Left hindlimb (tissue), 1 donor: ENCODE results near the gene HIVEP3.

Experiments used
- DNase-seq: peaks from one replicate; pipeline ENCODE4 v3.0.0-alpha.2; 2018

HIVEP3 gene

DNA sequence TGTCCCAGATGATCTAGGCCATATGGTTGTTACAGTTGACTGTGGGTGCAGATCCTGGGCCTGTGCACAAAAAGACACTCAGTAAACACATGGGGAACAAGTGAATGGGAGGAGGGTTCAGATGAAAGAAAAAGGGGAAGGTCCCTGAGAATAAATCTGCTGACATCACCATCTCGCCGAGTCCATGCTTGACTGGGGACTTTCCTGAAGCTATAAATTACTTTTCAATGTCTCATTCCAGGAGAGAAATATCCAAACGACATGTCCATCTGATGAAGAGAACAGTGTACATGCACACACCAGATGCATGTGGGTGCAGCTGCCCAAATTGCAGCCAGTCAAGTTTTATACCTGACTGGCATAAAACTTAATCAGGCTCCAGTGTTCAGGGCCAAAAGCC lies 109.0 kb downstream of the HIVEP3 start:
- no peak for DNase-seq

DNA sequence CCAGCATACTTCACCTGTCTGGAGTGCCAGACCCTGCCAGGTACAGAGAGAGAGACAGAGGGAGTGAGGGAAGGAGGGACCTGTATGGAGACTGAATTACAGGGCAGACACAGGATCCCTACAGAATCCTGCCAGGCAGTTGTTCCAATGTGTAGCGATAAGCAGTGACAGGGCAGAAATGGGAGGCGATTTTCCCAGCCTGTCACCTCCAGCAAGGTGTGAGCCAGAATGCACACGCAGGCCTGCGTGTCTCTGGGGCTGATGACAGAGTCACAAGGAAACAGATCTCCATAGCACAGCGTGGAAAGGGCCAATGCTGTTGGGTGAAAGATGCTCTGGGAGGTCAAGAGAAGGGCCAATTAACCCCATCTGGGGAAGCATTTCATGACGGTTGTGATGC lies 111.3 kb downstream of the HIVEP3 start:
- DNase-seq: no peak

DNA sequence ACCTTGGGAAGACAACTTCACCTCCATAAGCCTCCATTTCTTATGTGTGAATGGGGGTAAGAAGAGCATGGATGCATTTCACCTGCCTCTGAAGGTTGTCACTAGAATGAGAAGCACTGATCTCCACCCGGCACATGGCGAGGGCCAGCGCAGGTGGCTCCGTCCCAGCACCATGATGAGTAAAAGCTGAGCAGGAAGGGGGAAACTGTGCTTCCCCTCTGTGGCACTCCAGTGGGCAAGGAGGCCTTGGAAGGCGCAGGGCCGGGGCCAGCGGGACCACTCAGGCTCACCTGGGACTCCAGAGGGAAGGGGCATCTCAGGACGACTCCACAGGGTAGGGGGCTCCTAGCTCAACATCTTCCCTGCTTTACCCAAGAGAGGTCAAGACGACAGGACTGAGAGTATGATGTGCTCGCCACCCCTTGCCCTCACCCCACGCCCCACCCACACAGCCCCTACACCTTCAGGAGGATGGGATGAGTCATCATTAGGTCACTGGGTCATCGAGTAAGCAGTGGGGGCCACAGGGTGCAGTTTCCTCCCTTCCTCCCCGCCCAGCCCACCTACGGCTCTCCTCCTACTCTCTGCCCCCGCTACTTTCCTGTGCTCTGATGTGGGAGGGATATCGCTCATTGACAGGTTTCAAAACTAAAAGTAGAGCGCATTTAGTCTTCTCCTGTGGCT lies 112.1 kb downstream of the HIVEP3 start:
- no peak for DNase-seq

DNA sequence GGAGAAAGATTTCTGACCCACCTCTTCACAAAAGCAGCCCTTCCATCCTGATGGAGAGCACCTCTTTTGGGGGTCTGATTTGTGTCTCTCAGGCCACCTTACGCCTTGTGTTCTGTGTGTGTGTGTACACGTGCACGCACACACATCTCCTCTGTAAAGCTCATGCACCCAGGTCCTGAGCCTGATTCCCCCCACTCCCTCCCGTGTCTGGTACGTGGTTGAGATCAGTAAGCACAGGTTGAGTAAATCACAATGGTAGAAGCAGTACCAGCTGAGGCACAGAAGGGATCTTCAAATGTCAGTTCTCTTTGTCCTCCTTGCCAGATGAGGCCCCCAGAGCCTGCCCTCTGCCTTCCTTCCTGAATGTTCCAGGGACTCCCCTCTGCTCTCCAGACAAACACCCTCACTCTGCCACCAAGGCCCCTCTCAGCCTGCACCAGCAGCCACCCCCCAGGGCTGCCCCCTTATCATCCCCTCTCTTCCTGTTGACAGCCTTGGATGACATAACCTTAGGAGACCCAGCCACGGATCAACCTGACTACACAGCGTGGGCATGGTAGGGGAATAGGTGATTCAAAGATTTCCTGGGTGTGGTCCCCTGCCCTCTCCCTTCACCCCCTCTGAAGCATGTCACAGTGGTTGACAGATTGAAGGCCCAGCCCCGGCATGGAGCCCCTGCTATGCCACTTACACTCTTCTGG lies 112.8 kb downstream of the HIVEP3 start:
- DNase-seq: no peak

DNA sequence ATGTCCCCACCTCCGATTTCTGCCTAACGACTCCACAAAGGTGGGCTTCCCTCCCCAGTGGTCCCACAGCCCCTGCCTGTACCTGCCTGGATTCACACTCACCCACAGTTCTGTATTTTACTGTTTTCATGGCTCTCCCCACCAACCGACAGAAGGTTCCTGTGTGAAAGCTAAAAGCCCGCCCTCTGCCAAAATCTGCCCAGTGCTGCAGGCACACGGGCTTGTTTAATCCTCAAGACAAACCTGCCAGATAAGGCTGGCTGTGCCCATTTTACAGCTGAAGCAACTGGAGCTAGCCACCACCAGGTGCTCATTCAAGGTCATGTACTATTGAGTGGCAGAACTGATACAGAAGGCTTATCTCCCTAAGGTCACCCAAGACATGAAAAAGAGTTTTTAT lies 114.5 kb downstream of the HIVEP3 start:
- DNase-seq: no peak

DNA sequence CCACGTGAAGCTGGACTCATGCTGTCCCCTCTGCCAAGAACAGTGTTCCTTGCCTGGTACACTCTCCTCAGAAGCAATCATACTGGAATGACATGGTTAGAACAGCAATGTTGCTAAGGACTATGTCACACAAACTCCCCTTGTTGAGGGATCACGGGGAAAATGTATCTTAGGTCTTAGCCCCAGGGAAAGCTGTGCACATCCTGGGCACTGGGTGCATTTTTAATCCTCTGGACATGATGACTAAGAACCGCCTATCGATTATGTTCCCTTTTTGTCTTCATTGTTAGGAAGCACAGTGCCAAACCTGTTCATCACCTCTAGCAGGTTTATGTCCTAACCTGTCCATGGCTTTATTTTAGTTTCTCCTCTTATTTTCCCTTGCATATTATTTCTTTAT lies 115.1 kb downstream of the HIVEP3 start:
- no peak for DNase-seq

DNA sequence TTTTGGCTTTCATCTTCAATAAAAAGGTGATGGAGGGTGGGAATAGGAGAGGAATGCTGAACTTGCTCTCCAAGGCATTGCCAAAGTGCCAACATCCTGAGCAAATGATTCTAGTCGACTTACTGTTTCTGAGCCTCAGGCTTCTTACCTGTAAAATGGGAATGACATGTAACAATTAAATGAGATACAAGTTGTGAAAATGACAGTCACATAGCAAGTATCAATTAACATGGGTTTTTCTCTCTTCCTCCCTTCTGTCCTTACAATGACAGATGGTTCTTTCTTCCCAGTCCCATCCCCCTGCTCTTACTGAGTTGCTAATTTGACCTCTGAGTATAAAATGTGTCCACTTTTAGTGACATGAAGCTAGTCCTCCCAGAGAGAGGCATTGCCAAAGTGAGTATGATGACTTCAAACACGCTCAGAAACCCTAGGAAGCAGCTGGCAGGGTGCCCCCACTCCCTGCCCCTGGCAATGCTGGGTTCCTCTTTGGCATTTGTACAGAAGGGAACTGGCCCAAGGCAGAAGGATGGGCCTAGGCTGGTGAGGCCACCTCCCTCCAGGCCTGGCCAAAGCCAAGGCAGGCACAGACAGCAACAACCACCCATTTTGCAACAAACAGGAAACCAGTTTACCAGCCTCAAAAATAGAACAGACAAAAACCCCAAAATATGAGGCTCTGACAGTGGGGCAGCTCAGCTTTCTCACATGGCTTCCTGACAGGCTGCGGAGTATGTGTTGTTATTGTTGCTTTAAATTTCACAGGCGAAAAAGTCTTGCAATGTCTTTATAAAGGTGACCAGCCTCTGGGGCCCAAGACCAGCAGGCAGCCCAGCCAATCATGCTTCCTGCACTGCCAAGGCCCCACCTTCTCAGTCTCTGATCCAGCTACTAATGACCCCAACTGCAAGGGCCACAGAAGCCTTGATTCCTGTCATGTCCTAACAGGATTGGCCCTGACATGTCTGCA lies 115.9 kb downstream of the HIVEP3 start:
- peak; percentile 65 for DNase-seq

DNA sequence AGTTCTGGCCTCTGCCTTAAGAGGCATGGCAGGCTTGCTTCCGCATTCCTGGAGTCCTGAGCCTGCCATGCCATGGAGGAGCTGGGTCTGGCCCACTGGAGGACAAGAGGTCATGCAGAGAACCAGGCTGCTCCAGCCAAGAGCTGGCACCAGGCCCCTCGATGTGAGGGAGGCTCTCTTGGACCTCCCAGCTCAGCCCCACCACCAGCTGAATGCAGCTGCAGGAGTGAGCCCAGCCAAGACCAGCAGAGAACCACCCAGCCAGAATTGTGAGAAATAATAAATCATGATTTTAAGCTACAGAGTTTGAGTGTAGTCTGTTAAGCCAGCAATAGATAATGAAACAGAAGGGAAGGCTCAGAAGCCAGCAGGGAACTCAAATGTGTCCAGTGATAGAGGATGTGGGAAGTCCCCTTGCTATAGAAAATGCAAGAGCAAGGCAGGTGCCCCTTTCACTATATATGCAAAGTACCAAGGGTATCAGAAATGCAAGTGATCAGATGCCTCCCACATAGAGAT lies 118.4 kb downstream of the HIVEP3 start:
- DNase-seq: peak; percentile 44

DNA sequence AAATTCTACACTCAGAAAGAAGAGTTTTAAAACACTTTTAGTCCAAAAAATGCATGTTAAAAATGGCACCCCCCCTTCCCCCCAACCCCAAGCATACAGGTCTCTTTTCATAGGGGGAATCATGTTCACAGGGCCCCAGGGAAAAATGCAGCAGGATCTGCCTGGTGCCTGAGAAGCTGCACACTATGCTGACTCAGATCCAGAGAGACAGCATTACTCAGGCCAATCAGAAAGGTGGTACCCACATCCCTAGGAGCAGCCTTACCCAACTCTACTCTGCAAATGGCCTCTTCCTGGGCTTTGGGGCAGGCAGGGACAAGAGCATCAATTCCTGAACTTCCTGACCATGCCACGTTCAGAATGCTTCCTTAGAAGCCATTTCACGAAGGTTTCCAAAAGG lies 119.0 kb downstream of the HIVEP3 start:
- no peak for DNase-seq

DNA sequence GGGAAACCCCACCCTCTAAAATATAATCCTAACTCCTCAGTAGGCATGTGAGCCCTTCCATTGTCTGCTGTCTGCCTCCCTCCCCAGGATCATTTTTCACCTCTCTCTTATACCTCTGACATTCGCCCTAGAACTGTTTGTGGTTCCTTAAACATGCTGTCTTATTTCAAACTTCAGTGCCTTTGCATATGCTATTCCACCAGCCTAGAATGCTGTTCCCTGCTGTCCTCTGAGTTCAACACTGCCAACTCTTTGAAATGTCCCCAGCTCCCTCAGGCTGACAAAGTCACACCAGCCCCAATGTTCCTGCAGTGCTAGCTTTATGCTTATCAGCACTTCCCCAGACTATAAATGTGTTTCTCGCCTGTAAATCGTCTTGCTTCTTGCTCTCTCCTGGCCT lies 119.5 kb downstream of the HIVEP3 start:
- no peak for DNase-seq

DNA sequence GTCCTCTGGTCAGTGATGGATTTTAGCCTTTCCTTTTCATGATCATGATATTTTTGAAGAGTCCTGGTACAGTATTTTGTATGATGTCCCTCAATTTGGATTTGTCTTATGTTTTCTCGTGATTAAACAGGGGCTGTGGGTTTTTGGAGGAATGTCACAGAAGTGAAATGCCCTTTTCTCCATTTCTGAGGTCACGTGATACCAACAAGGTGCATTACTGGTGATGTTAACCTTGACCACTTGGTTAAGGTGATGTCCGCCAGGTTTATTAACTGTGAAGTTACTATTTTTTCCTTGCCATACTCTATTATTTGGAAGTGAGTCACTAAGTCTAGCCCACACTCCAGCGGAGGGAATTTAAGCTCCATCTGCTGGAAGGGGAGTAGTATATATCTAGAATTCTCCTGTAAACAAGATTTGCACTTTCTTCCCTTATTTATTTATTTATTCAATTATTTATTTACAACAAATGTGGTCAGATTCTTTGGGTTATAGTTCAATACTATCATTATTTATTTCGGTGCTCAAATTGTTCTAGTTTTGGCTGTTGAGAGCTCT lies 123.4 kb downstream of the HIVEP3 start:
- DNase-seq: no peak

DNA sequence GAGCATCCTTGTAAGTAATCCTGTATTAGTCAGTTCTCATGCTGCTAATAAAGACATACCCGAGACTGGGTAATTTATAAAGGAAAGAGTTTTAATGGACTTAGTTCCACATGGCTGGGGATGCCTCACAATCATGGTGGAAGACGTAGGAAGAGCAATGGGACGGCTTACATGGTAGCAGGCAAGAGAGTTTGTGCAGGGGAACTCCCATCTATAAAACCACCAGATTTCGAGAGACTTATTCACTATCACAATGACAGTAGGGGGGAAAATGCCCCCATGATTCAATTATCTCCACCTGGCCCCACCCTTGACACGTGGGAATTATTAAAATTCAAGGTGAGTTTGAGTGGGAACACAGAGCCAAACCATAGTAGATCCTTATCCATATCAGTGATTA lies 124.7 kb downstream of the HIVEP3 start:
- DNase-seq: no peak

DNA sequence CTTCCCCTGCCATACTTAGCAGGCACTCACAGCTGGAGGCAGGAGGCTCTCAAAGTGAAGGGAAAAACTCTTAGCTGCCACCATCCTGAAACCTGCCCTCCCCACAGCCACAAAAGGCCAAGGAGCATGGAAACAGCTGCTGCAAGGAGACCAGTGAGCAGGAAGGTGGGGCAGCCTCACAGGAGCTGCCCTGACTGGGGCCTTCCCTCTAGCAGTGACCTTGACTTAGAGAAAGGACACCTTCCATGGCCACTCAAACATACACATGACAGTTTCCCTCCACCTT lies 126.3 kb downstream of the HIVEP3 start:
- no peak for DNase-seq

DNA sequence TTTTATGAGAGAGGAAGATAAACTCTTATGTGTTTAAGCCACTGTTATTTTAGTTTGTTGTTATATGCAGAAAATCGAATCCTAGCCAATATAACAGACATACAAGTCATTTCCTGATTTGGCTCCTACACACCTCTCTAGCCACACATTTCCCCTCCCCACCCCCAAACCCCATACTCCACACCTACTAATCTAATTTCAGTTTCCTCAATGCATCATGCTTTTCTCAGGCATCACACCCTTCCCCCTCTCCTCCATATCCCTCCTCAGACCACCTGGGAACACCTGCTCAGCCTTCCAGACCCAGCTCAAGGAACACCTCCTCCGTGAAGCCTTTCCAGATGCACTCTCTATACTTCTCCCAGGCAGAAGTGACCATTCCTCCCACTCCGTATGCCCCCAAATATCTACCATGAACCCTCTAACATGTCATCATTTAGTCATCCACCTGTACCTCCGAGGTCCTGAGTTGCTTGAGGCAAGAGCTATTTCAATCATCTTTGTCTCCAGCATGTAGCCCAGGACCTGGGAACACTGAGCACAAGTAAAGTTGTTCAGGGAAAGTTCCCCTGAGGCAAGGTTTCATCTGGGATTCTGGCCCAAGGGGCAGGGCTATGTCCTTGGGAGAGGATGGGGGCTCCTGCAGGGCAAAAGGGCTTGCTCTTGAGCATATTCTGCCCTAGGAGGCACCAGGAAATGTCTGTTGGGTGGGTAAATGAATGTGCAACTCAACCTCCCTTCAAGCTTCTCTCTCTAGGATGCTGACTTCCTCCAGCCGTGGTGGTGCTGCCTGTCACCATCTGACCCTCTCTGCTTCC lies 126.8 kb downstream of the HIVEP3 start:
- DNase-seq: no peak

DNA sequence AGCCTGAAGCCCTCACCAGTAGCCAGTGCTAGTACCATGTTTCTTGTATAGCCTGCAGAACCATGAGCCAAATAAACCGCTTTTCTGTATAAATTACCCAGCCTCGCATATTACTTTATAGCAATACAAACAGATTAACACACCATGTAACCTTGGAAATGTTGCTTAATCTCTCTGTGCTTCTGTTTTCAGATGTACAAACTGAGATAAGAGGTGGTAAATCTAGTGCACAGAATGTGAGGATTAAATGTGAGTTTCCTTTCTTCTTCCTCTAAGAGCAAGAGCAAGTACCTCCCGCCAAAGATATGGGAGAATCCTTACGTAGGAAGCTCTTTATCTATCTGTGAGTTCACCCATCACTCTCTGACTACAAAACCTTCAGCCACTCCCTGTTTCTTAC lies 128.4 kb downstream of the HIVEP3 start:
- DNase-seq: no peak

DNA sequence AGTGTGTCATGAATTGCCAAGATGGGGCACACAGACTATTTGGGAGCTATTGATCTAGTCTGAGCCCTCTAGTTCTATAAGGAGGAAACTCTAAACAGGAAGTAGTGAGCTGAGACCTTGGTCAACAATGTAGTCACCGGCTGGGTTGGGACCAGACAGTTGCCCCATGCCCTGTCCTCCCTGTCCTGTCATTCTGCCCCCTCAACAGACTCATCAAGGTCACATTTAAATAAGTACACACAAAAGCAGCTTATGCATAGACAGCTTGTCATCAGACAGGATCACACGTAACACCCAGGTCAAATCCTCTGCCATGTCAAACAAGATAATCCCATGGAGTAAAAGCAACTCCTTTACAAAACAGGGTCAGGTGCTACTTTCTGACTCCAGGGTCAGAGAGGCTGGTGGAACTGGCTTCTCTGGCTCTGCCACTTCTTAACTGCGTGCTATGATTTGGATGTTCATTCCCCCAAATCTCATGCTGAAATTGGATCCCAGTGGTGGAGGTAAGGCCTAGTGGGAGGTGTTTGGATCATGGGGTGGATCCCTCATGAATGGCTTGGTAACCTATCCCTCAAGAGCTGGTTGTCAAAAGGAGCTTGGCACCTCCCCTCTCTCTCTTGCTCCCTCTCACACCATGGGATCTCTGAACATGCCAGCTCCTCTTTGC lies 128.9 kb downstream of the HIVEP3 start:
- DNase-seq: no peak

DNA sequence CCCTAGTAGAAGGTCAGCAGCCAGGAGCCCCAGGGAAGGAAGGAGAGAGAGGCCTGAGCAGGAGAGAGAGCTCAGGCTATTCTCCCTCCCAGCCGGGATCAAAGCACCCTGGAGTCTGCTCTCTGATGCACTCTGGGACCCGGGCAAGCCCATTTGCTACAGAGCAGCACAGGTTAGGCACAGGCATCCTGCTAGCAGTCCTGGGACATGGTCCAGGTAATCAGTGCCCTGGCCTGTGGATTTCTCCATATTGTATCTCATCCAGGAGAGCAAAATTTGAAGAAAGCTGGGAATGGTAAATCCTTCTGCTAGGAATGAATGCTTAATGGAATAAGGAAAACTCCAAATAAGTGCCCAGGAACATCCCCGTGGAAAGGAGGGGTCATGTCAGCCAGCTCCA lies 130.3 kb downstream of the HIVEP3 start:
- DNase-seq: no peak

DNA sequence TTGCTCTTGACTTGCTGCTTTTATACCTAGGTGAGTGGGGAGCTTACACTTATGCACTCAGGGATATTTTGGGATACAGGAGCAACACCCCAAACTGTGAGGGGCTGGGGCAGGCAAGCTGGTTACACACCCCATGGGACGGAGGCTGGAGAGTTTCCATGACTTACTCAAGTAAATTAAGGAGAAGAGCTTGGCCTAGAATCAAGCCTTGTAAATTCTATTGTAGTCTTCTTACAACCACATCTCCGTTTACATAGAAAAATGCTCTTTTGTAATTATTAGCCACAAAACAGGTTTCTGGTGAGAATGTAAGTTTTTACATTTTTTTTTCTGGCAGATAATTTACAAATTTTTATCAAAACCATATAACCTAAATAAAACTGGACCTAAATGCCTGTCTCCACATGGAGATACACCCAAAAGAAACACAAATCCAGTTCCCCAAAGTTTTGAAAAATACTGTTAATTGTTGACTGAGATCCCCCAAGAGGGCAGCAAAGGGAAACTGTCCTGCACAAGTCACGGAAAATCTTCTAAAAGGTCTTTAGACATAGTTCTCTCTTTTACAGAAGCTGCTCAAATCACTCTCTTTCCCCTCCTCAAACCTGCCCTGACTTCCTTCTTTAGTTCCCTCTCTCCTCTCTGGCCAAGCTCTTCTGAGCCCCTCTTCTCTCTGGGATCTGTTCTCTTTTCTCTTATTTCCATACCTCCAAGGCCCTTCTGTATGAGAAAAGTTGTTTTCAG lies 134.0 kb downstream of the HIVEP3 start:
- DNase-seq: no peak

DNA sequence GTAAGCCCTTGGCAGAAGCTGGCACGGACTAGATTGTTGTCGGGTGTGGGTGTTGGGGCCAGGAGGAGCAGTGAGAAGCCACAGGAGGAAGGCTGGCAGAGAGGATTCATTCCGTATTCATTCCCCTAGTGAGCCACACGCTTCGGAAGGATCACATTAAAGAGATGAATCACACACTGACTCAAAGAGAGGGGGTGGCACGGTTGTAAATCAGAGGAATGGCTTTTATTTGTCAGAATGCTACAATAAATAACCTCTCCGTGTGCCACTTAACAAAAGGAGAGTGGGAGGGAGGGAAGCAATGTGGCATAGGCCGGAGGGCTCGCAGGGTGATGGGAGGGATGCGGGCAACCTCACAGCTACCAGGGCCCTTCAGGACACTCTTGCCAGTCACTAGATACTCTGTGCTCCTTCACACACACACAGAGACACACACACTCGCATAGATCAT lies 135.5 kb downstream of the HIVEP3 start:
- no peak for DNase-seq

DNA sequence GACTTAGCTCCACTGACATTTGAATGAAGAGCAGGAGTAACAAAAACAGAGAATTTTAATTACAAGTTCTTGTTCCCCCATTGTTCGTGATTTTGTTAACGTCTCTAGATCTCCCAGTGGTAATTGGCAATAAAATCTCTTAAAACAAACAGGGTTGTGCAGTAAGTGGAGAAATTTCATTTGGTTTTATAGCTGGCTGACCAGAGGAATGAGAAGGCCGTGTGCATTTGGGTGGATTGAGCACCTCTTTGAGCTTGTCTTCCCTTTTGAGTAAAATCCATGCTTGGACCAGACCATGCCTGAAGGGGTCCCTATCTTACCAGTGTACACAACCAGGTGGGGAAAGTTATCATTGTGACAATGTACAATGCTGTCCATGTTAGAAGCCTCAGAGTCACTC lies 137.8 kb downstream of the HIVEP3 start:
- no peak for DNase-seq

DNA sequence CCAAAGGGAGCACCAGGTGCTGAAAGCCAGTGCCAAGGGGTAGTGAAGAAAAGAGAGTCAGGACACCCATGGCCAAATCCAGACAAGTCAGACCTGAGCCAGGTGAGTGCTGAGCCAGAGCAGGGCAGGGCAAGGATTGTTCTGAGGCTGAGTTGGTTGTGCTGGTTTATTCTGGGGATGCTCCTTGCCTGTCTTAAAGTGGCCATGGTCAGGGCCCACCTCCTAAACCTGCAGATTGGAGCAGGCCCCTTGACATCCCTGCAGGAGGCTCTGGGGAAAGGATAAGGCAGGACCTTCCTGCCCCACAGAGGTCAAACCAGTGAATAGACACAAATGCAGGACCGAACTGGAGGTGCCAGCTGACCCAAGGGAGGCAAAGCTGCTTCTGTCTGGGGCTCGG lies 138.4 kb downstream of the HIVEP3 start:
- no peak for DNase-seq
